ENCODE results near the gene MDFIC.

MDFIC gene

GRCh38 chr7:114934713-114935112 lies 12.8 kb downstream of the MDFIC start:
- Histone ChIP-seq H4K20me1 (no peaks in the 10 kb centered on the region), H3K4me2 (no peak overlapping the region), H3K4me3 (no peak overlapping the region), H3K9me3 (no peaks in the 10 kb centered on the region), H3K9ac (no peak overlapping the region), H3K4me1 (no peaks in the 10 kb centered on the region), H3K27me3 (no peaks in the 10 kb centered on the region), H3K27ac (no peak overlapping the region), H3K36me3 (no peaks in the 10 kb centered on the region)
- TF ChIP-seq Cebpa-rat (IDR thresholded peaks at IDR 0.05), result no peak

- no peak overlapping the region for H3K4me2 ChIP-seq
- H3K36me3 ChIP-seq, result no peaks in the 10 kb centered on the region
- no peaks in the 10 kb centered on the region for H4K20me1 ChIP-seq
- H3K27me3 ChIP-seq, result no peaks in the 10 kb centered on the region
- no peak for TF ChIP-seq Cebpa-rat (IDR thresholded peaks at IDR 0.05)
- H3K9ac ChIP-seq, result no peak overlapping the region
- no peaks in the 10 kb centered on the region for H3K4me1 ChIP-seq
- H3K4me3 ChIP-seq, result no peak overlapping the region
- H3K27ac ChIP-seq, result no peak overlapping the region
- no peaks in the 10 kb centered on the region for H3K9me3 ChIP-seq
These were observed 14.6 kb downstream of the MDFIC start for GRCh38 chr7:114936471-114936870.

GRCh38 chr7:114937446-114937845 lies 15.6 kb downstream of the MDFIC start:
- no peak overlapping the region for H3K9ac ChIP-seq
- TF ChIP-seq Cebpa-rat (IDR thresholded peaks at IDR 0.05), result no peak
- no peak overlapping the region for H3K4me3 ChIP-seq
- no peaks in the 10 kb centered on the region for H3K27me3 ChIP-seq
- no peaks in the 10 kb centered on the region for H4K20me1 ChIP-seq
- H3K4me2 ChIP-seq, result no peak overlapping the region
- H3K9me3 ChIP-seq, result no peaks in the 10 kb centered on the region
- no peak overlapping the region for H3K27ac ChIP-seq
- H3K4me1 ChIP-seq, result no peaks in the 10 kb centered on the region
- no peaks in the 10 kb centered on the region for H3K36me3 ChIP-seq

GRCh38 chr7:114938785-114939184 lies 16.9 kb downstream of the MDFIC start:
- Histone ChIP-seq H3K27me3 (no peaks in the 10 kb centered on the region), H3K4me2 (no peak overlapping the region), H3K27ac (no peak overlapping the region), H3K9me3 (no peaks in the 10 kb centered on the region), H3K4me3 (no peak overlapping the region), H3K36me3 (no peaks in the 10 kb centered on the region), H3K9ac (no peak overlapping the region), H3K4me1 (no peaks in the 10 kb centered on the region), H4K20me1 (no peaks in the 10 kb centered on the region)
- TF ChIP-seq Cebpa-rat (IDR thresholded peaks at IDR 0.05), result no peak

- H3K4me1 ChIP-seq, result no peaks in the 10 kb centered on the region
These were observed 17.7 kb downstream of the MDFIC start for GRCh38 chr7:114939484-114940097.

GRCh38 chr7:114940220-114940619 lies 18.3 kb downstream of the MDFIC start:
- H4K20me1 ChIP-seq, result no peaks in the 10 kb centered on the region
- no peaks in the 10 kb centered on the region for H3K27me3 ChIP-seq
- H3K4me2 ChIP-seq, result no peak overlapping the region
- no peaks in the 10 kb centered on the region for H3K9me3 ChIP-seq
- H3K4me1 ChIP-seq, result no peaks in the 10 kb centered on the region
- no peak overlapping the region for H3K9ac ChIP-seq
- H3K36me3 ChIP-seq, result no peaks in the 10 kb centered on the region
- no peak overlapping the region for H3K4me3 ChIP-seq
- H3K27ac ChIP-seq, result no peak overlapping the region
- TF ChIP-seq Cebpa-rat (IDR thresholded peaks at IDR 0.05), result no peak

More at GRCh38 chr7:114939484-114940097, 17.7 kb downstream of the MDFIC start:
- H3K36me3 ChIP-seq, result no peaks in the 10 kb centered on the region
- no peak overlapping the region for H3K9ac ChIP-seq
- H3K27me3 ChIP-seq, result no peaks in the 10 kb centered on the region
- no peaks in the 10 kb centered on the region for H3K9me3 ChIP-seq
- no peak overlapping the region for H3K27ac ChIP-seq
- TF ChIP-seq Cebpa-rat (IDR thresholded peaks at IDR 0.05), result no peak
- no peak overlapping the region for H3K4me3 ChIP-seq
- H3K4me2 ChIP-seq, result no peak overlapping the region
- no peaks in the 10 kb centered on the region for H4K20me1 ChIP-seq

GRCh38 chr7:114941692-114942091 lies 19.8 kb downstream of the MDFIC start:
- no peak for TF ChIP-seq Cebpa-rat (IDR thresholded peaks at IDR 0.05)
- Histone ChIP-seq H3K9me3 (no peaks in the 10 kb centered on the region), H3K27ac (no peak overlapping the region), H3K27me3 (no peaks in the 10 kb centered on the region), H3K4me2 (no peak overlapping the region), H4K20me1 (no peaks in the 10 kb centered on the region), H3K9ac (no peak overlapping the region), H3K36me3 (no peaks in the 10 kb centered on the region), H3K4me3 (no peak overlapping the region), H3K4me1 (no peaks in the 10 kb centered on the region)

- H3K9me3 ChIP-seq, result no peaks in the 10 kb centered on the region
- no peak overlapping the region for H3K4me2 ChIP-seq
- no peak overlapping the region for H3K9ac ChIP-seq
- no peak overlapping the region for H3K4me3 ChIP-seq
- H3K27me3 ChIP-seq, result no peaks in the 10 kb centered on the region
- no peak for TF ChIP-seq Cebpa-rat (IDR thresholded peaks at IDR 0.05)
- H3K4me1 ChIP-seq, result no peaks in the 10 kb centered on the region
- no peaks in the 10 kb centered on the region for H3K36me3 ChIP-seq
- H4K20me1 ChIP-seq, result no peaks in the 10 kb centered on the region
- no peak overlapping the region for H3K27ac ChIP-seq
These were observed 20.7 kb downstream of the MDFIC start for GRCh38 chr7:114942446-114943175.

GRCh38 chr7:114943530-114943929 lies 21.6 kb downstream of the MDFIC start:
- Histone ChIP-seq H3K9me3 (no peaks in the 10 kb centered on the region), H3K27ac (no peak overlapping the region), H3K4me1 (no peaks in the 10 kb centered on the region), H3K27me3 (no peaks in the 10 kb centered on the region), H3K36me3 (no peaks in the 10 kb centered on the region), H4K20me1 (no peaks in the 10 kb centered on the region), H3K4me3 (no peak overlapping the region), H3K4me2 (no peak overlapping the region), H3K9ac (no peak overlapping the region)
- TF ChIP-seq Cebpa-rat (IDR thresholded peaks at IDR 0.05), result no peak

- no peaks in the 10 kb centered on the region for H3K36me3 ChIP-seq
- no peak overlapping the region for H3K4me3 ChIP-seq
- H3K9me3 ChIP-seq, result no peaks in the 10 kb centered on the region
- no peak overlapping the region for H3K27ac ChIP-seq
- no peaks in the 10 kb centered on the region for H4K20me1 ChIP-seq
- H3K27me3 ChIP-seq, result no peaks in the 10 kb centered on the region
- H3K4me1 ChIP-seq, result peaks cover 6% of the 10 kb centered on the region
- H3K4me2 ChIP-seq, result no peak overlapping the region
- no peak for TF ChIP-seq Cebpa-rat (IDR thresholded peaks at IDR 0.05)
- no peak overlapping the region for H3K9ac ChIP-seq
These were observed 22.3 kb downstream of the MDFIC start for GRCh38 chr7:114943953-114944744.
